ENCODE data around the gene SPRN.
"Not testable (repeated sequence)": the region's sequence is repeated elsewhere in the genome, so short reads cannot be mapped to it uniquely, and the experiment has no call there.

Gene SPRN

DNA sequence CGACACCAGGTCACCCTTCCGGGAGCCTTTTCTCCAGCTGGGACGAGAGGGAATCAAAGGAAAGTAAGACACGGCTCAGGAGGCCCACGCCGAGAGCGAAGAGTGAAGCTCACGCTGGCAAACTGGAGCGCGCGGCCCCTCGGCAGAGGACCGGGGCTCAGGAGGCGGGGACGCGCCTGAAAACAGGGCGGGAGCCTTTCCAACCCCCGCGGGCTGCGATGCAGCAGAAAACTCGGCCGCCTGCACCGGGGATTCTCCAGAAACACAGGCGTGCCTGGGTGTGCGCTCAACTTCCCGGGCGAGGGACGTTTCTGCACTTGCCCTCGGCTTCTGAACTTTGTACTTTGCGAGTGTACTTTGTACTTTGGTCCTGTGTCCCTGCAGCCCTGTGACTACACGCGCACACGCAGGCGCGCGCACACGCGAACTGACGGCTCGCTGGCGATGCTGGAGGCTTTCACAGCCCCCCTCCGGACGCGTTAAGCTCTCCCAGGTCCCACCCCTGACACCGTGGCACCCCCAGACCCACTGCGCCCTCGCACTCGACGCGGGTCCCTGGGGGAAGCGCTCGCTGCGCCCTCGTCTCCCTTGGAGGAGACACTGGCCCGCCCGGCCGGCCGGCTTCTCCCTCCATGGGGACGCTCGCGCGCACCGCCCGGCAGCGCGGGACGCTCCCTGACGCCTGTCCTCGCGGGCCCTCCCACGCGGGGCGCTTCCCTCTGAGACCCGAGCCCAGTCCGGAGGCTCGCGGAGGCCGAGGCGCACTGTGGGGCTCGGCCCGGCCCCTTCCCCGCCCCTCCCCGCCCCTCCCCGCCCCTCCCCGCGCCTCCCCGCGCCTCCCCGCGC, 46.0 kb downstream of the SPRN start:
- Histone ChIP-seq H3K4me3 (ENCODE audit: low read depth, low read length) (peak overlapping the region; percentile 77), H3K4me1 (ENCODE audit: control insufficient read depth, insufficient read depth, low read length, unreplicated experiment) (peaks cover 4% of the 10 kb centered on the region), H3K79me2 (ENCODE audit: control insufficient read depth, insufficient read depth, low read length, unreplicated experiment) (no peaks in the 10 kb centered on the region), H2AFZ (ENCODE audit: low read length, unreplicated experiment) (peak overlapping the region; percentile 62), H3K27ac (ENCODE audit: low read depth, low read length) (no peak overlapping the region), H3K27me3 (ENCODE audit: insufficient read depth, low read length) (no peaks in the 10 kb centered on the region), H3K36me3 (ENCODE audit: insufficient read depth, low read length) (no peaks in the 10 kb centered on the region)

DNA sequence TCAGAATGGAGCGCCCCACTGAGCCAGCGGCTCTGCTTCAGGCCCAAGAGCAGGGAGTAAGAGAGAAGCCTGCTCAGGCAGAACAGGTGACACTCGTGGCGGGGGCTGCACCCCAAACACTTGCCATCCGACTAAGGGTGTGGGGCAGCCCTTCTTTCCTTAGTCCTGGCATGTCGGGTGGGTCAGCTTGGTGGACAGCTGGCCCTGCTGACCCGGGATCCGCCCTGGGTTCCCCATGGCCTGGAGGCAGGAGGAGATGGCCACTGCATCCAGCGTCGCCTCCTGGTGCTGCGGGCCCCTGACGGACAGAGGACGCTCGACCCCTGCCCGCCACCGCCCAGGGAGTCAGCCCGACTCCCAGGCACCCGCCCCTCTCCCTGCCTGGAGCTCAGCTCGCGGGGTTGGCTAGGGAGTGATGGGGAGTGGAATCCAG, 46.6 kb downstream of the SPRN start:
- Histone ChIP-seq H2AFZ (ENCODE audit: low read length, unreplicated experiment) (peak overlapping the region; percentile 30), H3K36me3 (ENCODE audit: insufficient read depth, low read length) (no peaks in the 10 kb centered on the region), H3K79me2 (ENCODE audit: control insufficient read depth, insufficient read depth, low read length, unreplicated experiment) (no peaks in the 10 kb centered on the region), H3K27me3 (ENCODE audit: insufficient read depth, low read length) (no peaks in the 10 kb centered on the region), H3K27ac (ENCODE audit: low read depth, low read length) (no peak overlapping the region), H3K4me3 (ENCODE audit: low read depth, low read length) (peak overlapping the region; percentile 77), H3K4me1 (ENCODE audit: control insufficient read depth, insufficient read depth, low read length, unreplicated experiment) (peaks cover 4% of the 10 kb centered on the region)

DNA sequence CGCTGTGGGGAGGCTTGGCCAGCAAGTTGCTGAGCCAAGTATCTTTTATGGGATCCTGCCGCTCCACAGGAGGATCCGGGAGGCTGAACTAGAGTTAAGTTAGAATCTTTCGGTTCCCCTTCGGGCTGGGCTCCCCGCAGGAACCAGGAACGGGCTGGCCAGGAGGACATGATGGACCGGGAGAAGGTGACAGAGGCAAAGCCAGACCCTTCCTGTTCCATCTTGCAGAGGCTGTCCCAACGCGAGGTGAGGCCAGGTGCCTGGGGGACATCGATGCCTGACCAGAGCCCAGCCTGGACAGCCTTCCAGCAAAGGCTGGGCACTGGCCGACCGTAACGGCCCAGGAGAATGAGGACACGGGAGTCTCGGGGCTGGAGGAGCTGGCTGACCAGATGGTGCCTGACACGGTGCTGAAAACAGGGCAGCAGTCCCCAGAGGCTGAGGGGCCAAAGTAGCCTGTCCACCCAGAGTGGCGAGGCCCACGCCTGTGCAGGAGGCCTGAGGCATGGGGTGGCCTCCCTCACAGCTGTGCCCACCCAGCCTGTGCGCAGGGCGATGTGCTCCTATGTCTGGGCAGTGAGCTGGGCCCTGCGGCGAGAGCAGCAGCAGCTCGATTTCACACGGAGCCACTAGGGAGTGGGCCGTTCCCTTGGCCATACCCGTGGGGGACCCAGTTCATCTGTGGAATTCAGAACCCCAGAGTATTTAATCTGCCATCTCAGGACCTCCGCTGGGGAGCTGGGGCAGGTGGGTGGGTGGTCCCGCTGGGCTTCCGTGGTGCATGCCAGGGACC, 47.2 kb downstream of the SPRN start:
- Histone ChIP-seq H3K4me3 (ENCODE audit: low read depth, low read length) (no peak overlapping the region), H3K79me2 (ENCODE audit: control insufficient read depth, insufficient read depth, low read length, unreplicated experiment) (peaks cover 3% of the 10 kb centered on the region), H3K4me1 (ENCODE audit: control insufficient read depth, insufficient read depth, low read length, unreplicated experiment) (peaks cover 4% of the 10 kb centered on the region), H3K36me3 (ENCODE audit: insufficient read depth, low read length) (no peaks in the 10 kb centered on the region), H3K27me3 (ENCODE audit: insufficient read depth, low read length) (no peaks in the 10 kb centered on the region), H2AFZ (ENCODE audit: low read length, unreplicated experiment) (no peak overlapping the region), H3K27ac (ENCODE audit: low read depth, low read length) (no peak overlapping the region)

DNA sequence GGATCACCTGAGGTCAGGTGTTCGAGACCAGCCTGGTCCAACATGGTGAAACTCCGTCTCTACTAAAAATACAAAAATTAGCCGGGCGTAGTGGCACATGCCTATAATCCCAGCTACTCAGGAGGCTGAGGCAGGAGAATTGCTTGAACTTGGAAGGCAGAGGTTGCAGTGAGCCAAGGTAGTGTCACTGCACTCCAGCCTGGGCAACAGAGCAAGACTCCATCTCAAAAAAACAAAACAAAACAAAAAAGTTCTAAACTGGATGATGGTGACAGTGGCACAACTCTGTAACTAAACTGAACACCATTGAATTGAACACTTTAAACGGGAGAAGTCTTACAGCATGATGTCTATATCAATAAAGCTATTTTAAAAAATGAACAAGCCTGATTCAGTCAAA, 48.2 kb downstream of the SPRN start:
- H3K4me3 ChIP-seq (ENCODE audit: low read depth, low read length); H3K36me3 ChIP-seq (ENCODE audit: insufficient read depth, low read length); H2AFZ ChIP-seq (ENCODE audit: low read length, unreplicated experiment); H3K27ac ChIP-seq (ENCODE audit: low read depth, low read length); H3K79me2 ChIP-seq (ENCODE audit: control insufficient read depth, insufficient read depth, low read length, unreplicated experiment); H3K4me1 ChIP-seq (ENCODE audit: control insufficient read depth, insufficient read depth, low read length, unreplicated experiment); H3K27me3 ChIP-seq (ENCODE audit: insufficient read depth, low read length): not testable (repeated sequence)

DNA sequence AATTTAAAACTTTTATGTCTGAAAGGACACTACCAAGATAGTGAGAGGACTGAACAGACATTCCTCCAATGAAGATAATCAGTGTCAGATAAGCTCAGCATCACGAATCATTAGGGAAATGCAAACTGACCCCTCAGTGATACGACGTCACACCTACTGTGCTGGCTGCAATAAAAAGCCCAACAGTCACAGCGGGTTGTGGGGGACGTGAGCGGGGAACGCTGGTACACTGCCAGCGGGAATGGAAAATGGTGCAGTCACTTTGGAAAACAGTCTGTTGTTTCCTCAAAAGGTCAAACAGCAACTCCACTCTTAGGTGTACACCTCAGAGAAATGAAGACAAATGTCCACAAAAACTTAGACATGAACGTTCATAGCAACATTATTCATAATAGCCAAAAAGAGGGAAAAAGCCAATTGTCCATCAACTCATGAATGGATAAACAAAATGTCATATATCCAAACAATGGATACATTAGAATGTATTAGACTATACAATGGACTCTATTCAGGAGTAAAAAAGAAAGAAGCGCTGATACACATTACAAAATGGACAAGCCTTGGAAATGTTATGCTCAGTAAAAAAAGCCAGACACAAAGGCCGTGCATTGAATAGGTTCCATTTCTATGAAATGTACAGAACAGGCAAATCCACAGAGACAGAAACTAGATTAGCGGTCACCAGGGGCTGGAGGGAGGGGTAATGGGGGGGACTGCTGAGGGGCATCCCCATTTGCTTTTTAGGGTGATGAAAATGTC, 48.9 kb downstream of the SPRN start:
- H3K27me3 ChIP-seq (ENCODE audit: insufficient read depth, low read length) = no peaks in the 10 kb centered on the region
- H3K4me1 ChIP-seq (ENCODE audit: control insufficient read depth, insufficient read depth, low read length, unreplicated experiment) = peaks cover 4% of the 10 kb centered on the region

DNA sequence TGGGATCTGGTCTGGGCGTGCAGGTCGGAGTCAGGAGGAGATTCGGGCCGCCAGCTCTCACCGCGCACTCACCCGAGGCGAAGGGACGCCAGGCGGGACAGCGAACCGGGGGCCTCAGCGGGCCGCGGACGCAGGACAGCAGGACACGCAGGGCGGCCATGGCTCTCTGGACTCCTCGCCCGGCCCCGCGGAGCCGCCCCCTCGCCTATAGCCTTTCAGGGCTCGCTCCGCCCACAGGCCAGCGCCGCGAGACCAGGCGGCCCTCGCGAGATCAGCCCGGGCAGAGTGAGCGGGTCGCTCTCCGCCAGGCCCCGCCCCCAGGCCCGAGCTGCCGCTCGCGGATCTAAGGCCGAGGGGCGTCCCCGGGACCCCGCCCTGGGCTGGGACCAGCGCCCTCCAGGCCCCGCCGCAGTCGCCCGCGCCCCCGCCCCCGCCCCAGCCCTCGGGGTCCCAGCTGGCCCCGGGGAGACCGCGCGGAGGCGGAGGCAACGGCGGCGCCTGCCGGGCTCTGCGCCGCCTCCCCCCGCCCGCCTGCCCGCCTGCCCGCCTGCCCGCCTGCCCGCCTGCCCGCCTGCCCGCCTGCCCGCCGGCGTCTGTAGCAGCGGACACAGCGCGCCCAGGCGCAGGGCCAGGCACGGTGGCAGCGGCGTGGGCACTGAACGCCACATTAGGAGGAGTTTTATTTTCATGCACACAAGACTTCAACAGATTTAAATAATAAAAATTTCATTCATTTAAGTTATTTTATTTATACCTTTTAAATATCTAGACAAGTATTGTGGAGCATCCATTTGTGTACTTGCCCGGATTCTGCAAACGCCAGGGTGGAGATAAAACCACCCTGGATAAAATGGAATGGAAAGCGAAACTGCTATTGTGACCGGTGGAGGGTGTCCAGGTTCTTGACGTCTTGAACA, 51.0 kb downstream of the SPRN start, which contains the start of gene ECHS1:
Gene ECHS1, minus strand, starts transcription at position 181 of the 917 bp plus-strand sequence. Its CDS starts 21 bp downstream, at position 160.
- H3K27me3 ChIP-seq (ENCODE audit: insufficient read depth, low read length) = no peaks in the 10 kb centered on the region
- H3K4me1 ChIP-seq (ENCODE audit: control insufficient read depth, insufficient read depth, low read length, unreplicated experiment) = peaks cover 4% of the 10 kb centered on the region
- H3K36me3 ChIP-seq (ENCODE audit: insufficient read depth, low read length) = no peaks in the 10 kb centered on the region; the same call in 1 of the 2 replicates
- peak within 1 kb of the TSS; percentile 63; the same call in 1 of the 2 replicates for H3K27ac ChIP-seq (ENCODE audit: low read depth, low read length)
- H3K4me3 ChIP-seq (ENCODE audit: low read depth, low read length) = peak within 1 kb of the TSS; percentile 86
- H2AFZ ChIP-seq (ENCODE audit: low read length, unreplicated experiment) = peak within 1 kb of the TSS; percentile 45
- peaks cover 7% of the 10 kb centered on the region for H3K79me2 ChIP-seq (ENCODE audit: control insufficient read depth, insufficient read depth, low read length, unreplicated experiment)

More for the DNA sequence above, 48.9 kb downstream of the SPRN start:
- Histone ChIP-seq H3K4me3 (ENCODE audit: low read depth, low read length) (no peak overlapping the region), H3K79me2 (ENCODE audit: control insufficient read depth, insufficient read depth, low read length, unreplicated experiment) (peaks cover 7% of the 10 kb centered on the region), H3K27ac (ENCODE audit: low read depth, low read length) (no peak overlapping the region), H3K36me3 (ENCODE audit: insufficient read depth, low read length) (no peaks in the 10 kb centered on the region), H2AFZ (ENCODE audit: low read length, unreplicated experiment) (no peak overlapping the region)

DNA sequence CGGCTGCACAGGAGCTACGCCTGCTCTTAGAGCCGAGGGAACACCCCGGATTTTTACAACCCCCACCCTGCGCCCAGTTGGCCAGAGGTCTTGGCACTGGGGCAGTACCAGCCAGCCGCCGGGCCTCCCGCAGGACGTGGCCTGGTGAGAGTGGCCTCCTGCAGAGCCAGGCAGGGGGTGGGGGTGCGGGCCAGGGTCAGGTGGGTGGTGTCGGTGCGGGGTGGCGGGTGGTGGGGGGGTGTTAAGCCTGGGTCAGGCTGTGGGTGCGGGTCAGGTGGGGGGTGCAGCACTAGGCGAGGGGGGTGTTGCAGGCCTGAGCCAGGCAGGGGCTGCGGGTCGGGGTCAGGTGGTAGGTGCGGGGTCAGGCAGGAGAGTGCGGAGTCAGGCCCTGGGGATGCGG, 51.9 kb downstream of the SPRN start:
- H3K79me2 ChIP-seq (ENCODE audit: control insufficient read depth, insufficient read depth, low read length, unreplicated experiment) = peaks cover 7% of the 10 kb centered on the region
- H3K4me1 ChIP-seq (ENCODE audit: control insufficient read depth, insufficient read depth, low read length, unreplicated experiment) = peaks cover 4% of the 10 kb centered on the region
- no peaks in the 10 kb centered on the region for H3K27me3 ChIP-seq (ENCODE audit: insufficient read depth, low read length)
- peak overlapping the region; percentile 86 for H3K4me3 ChIP-seq (ENCODE audit: low read depth, low read length)
- no peaks in the 10 kb centered on the region; the same call in 1 of the 2 replicates for H3K36me3 ChIP-seq (ENCODE audit: insufficient read depth, low read length)
- H2AFZ ChIP-seq (ENCODE audit: low read length, unreplicated experiment) = no peak overlapping the region
- H3K27ac ChIP-seq (ENCODE audit: low read depth, low read length) = no peak overlapping the region

Data from ACC112 (cell line).